Activated B cell treated with CpG ODN at 0.5 μM for 24 hours (primary cell): ENCODE measurements around the gene CAMTA1. TPM values are rescaled to one million over a fixed set of nuclear protein-coding genes. Genes with fewer than 3 reads are reported as not detected.

ENCODE experiments used
- ATAC-seq: fragments of 200-7000 bp; cut with Tn5 transposase; one replicate; pipeline ENCODE4 v1.10.0; 2021; ENCODE audit warnings: low read depth, mild to moderate bottlenecking, moderate library complexity
- CTCF ChIA-PET: fragments of 350-600 bp; sonication (Branson Sonifier 250); formaldehyde crosslinking; loops from one replicate; lab custom pipeline; 2021; ENCODE audit warnings: antibody characterized with exemption; lab: Charles Lee
- POLR2A ChIA-PET: fragments of 350-600 bp; sonication (Branson Sonifier 250); formaldehyde crosslinking; loops from one replicate; lab custom pipeline; 2021; ENCODE audit warnings: antibody characterized with exemption; lab: Charles Lee
- DNase-seq: peaks from one replicate; pipeline ENCODE4 v3.0.0; 2022
- H3K27ac Mint-ChIP-seq: one replicate; pipeline ENCODE4 v1.8.0; 2020; ENCODE audit warnings: mixed read lengths
- H3K27me3 Mint-ChIP-seq: one replicate; pipeline ENCODE4 v1.8.0; 2021; ENCODE audit warnings: mixed read lengths
- H3K36me3 Mint-ChIP-seq: one replicate; pipeline ENCODE4 v1.8.0; 2021; ENCODE audit warnings: low read depth, mixed read lengths
- H3K4me1 Mint-ChIP-seq: one replicate; pipeline ENCODE4 v1.8.0; 2021; ENCODE audit warnings: mixed read lengths
- H3K4me3 Mint-ChIP-seq: one replicate; pipeline ENCODE4 v1.8.0; 2020; ENCODE audit warnings: mild to moderate bottlenecking, mixed read lengths
- H3K9me3 Mint-ChIP-seq: one replicate; pipeline ENCODE4 v1.8.0; 2020; ENCODE audit warnings: mixed read lengths
- intact Hi-C: fragments of 100-400 bp; cut with micrococcal nuclease; formaldehyde crosslinking; loops from one replicate; pipeline ENCODE4 v1.15.1; 2024
- total RNA-seq: library from RNA; stranded (reverse); gene quantifications from 2 replicates; pipeline ENCODE4 v1.2.3, GENCODE V29; 2022
- TF ChIP-seq, protein P1 (sequence below): fragments of 200-600 bp; IDR thresholded peaks from one replicate; pipeline ENCODE4 v1.8.0; 2022; ENCODE audit warnings: antibody characterized with exemption, mild to moderate bottlenecking

Gene CAMTA1
- total RNA-seq, 1 donor from 2014 or later, result 49.8 TPM

DNA sequence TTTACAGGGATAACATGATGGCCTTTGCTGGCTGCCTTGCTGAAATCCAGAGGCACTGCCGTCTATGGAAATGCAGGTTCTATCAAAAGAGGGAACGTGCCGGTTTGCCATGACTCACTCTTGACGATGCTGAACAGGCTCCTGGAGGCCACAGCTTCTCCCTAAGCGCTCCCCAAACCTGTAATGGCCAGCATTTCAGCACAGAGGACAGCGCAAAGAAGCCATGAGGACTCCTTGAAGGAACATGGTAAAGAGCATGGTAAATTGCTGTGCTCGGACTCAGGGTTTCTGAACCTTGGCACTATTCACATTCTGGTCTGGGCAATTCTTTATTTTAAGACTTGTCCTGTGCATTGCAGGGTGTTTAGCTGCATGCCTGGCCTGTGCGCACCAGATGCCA is 217.5 kb downstream of the CAMTA1 start:
- intact Hi-C loops, result no loop called here
- no peak for ATAC-seq
- Mint-ChIP-seq H3K27me3 (peaks cover 15% of the 10 kb centered on the region), H3K36me3 (no peaks in the 10 kb centered on the region), H3K4me1 (no peaks in the 10 kb centered on the region), H3K27ac (no peak overlapping the region), H3K9me3 (no peaks in the 10 kb centered on the region), H3K4me3 (no peak overlapping the region)
- POLR2A ChIA-PET, result no interaction called here
- no peak for DNase-seq
- TF ChIP-seq, protein P1, sequence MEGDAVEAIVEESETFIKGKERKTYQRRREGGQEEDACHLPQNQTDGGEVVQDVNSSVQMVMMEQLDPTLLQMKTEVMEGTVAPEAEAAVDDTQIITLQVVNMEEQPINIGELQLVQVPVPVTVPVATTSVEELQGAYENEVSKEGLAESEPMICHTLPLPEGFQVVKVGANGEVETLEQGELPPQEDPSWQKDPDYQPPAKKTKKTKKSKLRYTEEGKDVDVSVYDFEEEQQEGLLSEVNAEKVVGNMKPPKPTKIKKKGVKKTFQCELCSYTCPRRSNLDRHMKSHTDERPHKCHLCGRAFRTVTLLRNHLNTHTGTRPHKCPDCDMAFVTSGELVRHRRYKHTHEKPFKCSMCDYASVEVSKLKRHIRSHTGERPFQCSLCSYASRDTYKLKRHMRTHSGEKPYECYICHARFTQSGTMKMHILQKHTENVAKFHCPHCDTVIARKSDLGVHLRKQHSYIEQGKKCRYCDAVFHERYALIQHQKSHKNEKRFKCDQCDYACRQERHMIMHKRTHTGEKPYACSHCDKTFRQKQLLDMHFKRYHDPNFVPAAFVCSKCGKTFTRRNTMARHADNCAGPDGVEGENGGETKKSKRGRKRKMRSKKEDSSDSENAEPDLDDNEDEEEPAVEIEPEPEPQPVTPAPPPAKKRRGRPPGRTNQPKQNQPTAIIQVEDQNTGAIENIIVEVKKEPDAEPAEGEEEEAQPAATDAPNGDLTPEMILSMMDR, result no peak
- CTCF ChIA-PET, result no interaction called here

DNA sequence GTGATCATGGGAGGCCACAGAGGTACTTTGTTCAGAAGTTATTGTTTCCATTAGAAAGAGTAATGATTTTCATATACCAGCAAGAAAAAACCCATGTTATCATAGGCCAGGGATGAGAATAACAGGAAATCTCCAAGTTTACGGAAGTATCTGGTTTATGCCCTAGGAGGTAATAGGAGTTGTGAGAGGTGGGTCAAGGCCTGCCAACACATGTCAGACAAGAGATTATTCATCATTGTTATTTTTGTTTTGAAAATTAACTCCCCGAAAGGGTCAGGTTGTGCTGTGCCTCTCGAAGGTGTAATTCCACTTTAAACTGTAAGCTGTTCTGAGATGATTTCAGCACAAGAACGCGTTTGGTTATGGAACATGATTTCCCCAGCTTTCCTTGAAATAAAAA is 218.4 kb downstream of the CAMTA1 start:
- no peaks in the 10 kb centered on the region for H3K4me1 Mint-ChIP-seq
- DNase-seq (no peak), ATAC-seq (no peak)
- H3K27ac Mint-ChIP-seq, result no peak overlapping the region
- H3K4me3 Mint-ChIP-seq, result no peak overlapping the region
- H3K36me3 Mint-ChIP-seq, result no peaks in the 10 kb centered on the region
- intact Hi-C loops, result no loop called here
- CTCF ChIA-PET, result no interaction called here
- POLR2A ChIA-PET, result no interaction called here
- TF ChIP-seq, protein P1, result no peak
- no peaks in the 10 kb centered on the region for H3K9me3 Mint-ChIP-seq
- peaks cover 12% of the 10 kb centered on the region for H3K27me3 Mint-ChIP-seq

DNA sequence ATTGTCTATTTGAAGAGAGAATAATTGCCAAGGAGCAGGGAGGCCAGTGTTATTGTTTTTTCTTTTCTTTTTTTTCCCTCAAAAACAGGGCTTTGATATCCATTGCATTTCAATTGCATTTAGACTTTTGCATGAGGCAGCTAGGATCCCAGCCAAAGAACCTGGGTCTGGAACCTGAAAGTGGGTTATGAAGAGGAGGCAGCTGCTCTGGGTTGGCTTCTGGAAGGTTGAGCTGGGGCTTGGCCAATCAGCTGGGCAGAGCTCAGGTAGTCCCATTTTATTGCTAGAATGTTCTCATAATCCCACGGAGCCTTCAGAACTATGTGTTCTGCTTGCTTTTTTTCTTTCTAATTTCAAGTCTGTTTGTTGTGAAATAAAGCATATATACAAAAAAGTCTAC is 218.9 kb downstream of the CAMTA1 start:
- Mint-ChIP-seq H3K27ac (no peak overlapping the region), H3K4me1 (no peaks in the 10 kb centered on the region), H3K4me3 (no peak overlapping the region), H3K9me3 (no peaks in the 10 kb centered on the region), H3K36me3 (no peaks in the 10 kb centered on the region), H3K27me3 (peaks cover 12% of the 10 kb centered on the region)
- DNase-seq, result no peak
- ATAC-seq, result no peak
- ChIA-PET POLR2A (no interaction called here), CTCF (no interaction called here)
- TF ChIP-seq, protein P1, result no peak
- intact Hi-C loops, result no loop called here

DNA sequence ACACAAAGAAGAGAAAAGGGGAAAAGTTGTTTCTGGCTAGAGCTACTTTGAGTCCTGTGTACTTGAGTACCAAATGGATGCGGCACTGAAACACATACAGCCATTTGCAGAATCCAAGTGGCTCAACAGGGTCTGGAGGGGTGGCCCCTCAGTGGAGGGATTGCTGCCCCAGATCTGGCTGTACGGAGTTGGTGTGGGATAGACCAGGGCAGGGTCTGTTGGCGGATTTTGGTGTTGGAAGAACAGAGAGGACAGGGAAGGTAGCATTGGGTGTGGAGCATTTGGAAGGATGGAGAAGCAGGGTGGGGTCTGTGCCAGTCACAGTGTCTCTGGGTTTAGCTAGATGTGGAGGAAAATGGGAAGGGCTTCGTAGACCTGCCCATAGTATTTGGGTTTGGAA is 220.5 kb downstream of the CAMTA1 start:
- POLR2A ChIA-PET, result no interaction called here
- Mint-ChIP-seq H3K4me1 (no peaks in the 10 kb centered on the region), H3K4me3 (no peak overlapping the region), H3K9me3 (no peaks in the 10 kb centered on the region), H3K27me3 (peaks cover 4% of the 10 kb centered on the region), H3K27ac (no peak overlapping the region), H3K36me3 (no peaks in the 10 kb centered on the region)
- ATAC-seq, result no peak
- intact Hi-C loops, result no loop called here
- DNase-seq, result no peak
- CTCF ChIA-PET, result no interaction called here
- TF ChIP-seq, protein P1, result no peak

DNA sequence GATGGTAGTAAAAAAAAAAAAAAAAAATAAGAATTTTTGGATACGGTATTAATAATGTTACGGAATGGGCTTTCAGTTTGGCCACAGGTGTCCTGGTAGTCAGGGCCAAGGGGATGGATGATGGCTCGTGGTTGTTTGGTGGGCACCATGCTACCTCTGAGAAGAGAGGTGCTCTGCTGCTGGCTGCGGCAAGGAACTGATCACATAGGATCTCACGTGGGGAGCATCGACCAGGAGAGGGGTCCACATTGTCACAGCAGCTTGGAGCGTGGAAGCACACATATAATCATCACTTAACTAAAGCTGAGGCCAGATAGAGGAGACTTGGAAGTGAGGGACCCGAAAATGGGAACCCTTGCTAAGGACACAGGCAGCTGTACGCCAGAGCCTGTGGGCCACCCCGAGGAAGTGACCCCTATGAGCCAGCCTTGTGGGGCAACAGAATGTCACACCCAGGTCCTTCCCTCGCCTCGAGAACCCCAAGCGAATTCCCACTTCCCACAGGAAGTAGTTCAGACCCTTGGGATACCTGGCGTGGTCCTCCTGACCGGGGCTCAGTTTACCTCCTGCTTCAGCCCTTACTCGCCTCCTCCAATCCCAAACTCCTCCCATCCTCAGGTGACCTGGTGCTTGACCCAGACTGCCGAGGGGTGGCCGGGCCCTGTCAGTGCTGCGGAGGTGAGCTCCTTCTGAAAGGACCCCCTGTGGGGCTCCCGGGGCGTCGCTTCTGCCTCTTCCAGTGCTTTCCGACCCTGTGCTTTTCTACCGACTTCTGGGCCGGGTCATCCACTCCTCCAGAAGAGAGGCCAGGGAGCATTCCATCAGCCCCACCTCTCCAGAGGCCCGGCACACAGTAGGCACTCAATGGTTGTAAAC is 222.0 kb downstream of the CAMTA1 start:
- H3K4me1 Mint-ChIP-seq, result no peaks in the 10 kb centered on the region
- ATAC-seq, result no peak
- H3K27me3 Mint-ChIP-seq, result peaks cover 4% of the 10 kb centered on the region
- no peak for DNase-seq
- H3K36me3 Mint-ChIP-seq, result no peaks in the 10 kb centered on the region
- CTCF ChIA-PET, result no interaction called here
- TF ChIP-seq, protein P1, result no peak
- intact Hi-C loops, result no loop called here
- H3K4me3 Mint-ChIP-seq, result no peak overlapping the region
- no peaks in the 10 kb centered on the region for H3K9me3 Mint-ChIP-seq
- no peak overlapping the region for H3K27ac Mint-ChIP-seq
- POLR2A ChIA-PET, result no interaction called here
